Thoracic aorta (tissue), 2 donors: ENCODE results near the gene FBXL22. TPM values are rescaled to one million over a fixed set of nuclear protein-coding genes. Genes with fewer than 3 reads are reported as not detected.

ENCODE experiments used
- ATAC-seq: fragments of 150-250 bp; one replicate; pipeline ENCODE4 v1.8.0; 2017; ENCODE audit warnings: low read depth; ENCODE audit not compliant: insufficient number of reproducible peaks, low FRiP score
- DNase-seq: peaks from one replicate; pipeline ENCODE4 v3.0.0-alpha.2; 2020; ENCODE audit warnings: low spot score
- H3K27ac ChIP-seq, 2 donors: fragments of 200-600 bp; sonication (generic); 1 replicate in 1 of 2; 2 replicates in 1 of 2; pipeline ENCODE4 v1.5.1; 2016; ENCODE audit warnings: mild to moderate bottlenecking in 2 of 2, moderate library complexity in 2 of 2
- H3K27me3 ChIP-seq: fragments of 200-600 bp; sonication (generic); replicated peaks from 2 replicates; pipeline ENCODE4 v1.6.0; 2016; ENCODE audit warnings: mild to moderate bottlenecking; ENCODE audit not compliant: insufficient read depth
- H3K36me3 ChIP-seq: fragments of 200-600 bp; sonication (generic); one replicate; pipeline ENCODE4 v1.5.1; 2016
- H3K4me1 ChIP-seq, 2 donors: fragments of 200-600 bp; sonication (generic); 1 replicate in 1 of 2; 2 replicates in 1 of 2; pipeline versions ENCODE4 v1.5.1 to v1.6.0; 2016; ENCODE audit warnings: low read depth in 2 of 2, mild to moderate bottlenecking in 1 of 2; ENCODE audit not compliant: control insufficient read depth in 1 of 2
- H3K4me3 ChIP-seq: fragments of 200-600 bp; sonication (generic); 2 replicates; pipeline ENCODE4 v1.5.1; 2016; ENCODE audit warnings: mild to moderate bottlenecking
- H3K9me3 ChIP-seq: fragments of 200-600 bp; sonication (generic); 2 replicates; pipeline ENCODE4 v1.5.1; 2016
- total RNA-seq, 2 donors: library from RNA; depleted of rRNA; stranded (reverse); fragments of >200 nt; gene quantifications; one replicate each; pipeline versions ENCODE4 v1.1.0 to v1.2.3, GENCODE V29; 2016
- TF ChIP-seq, protein P1 (sequence below): fragments of 200-600 bp; sonication (generic); IDR thresholded peaks from one replicate; pipeline ENCODE4 v1.5.1; 2019; ENCODE audit warnings: antibody characterized with exemption

FBXL22 gene
- total RNA-seq, 2 donors from 2014 or later = 21.2 to 62.1 TPM

DNA sequence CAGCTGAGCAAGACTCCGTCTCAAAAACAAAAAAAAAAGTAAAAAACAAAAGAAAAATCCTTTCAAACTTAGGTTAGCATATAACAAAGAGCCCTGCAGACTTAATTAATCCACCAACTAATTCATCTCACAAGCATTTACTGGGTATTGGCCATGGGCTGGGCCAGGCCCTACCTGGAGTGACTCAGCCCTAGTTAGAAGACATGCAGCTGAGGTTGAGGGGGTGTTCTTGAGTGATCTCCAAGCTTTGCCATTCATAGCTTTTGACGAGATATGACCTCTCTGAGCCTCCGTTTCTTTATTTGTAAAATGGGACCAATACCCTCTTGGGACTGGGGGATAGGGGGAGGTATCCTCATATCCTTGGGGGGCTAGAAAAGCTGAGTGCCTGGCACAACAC, 7.8 kb downstream of the FBXL22 start:
- Histone ChIP-seq H3K4me3 (no peak overlapping the region), H3K36me3 (peaks cover 10% of the 10 kb centered on the region), H3K9me3 (no peaks in the 10 kb centered on the region), H3K4me1 (peaks cover 9 to 27% of the 10 kb centered on the region in 2 donors), H3K27ac (no peak overlapping the region), H3K27me3 (no peaks in the 10 kb centered on the region)
- TF ChIP-seq, protein P1, sequence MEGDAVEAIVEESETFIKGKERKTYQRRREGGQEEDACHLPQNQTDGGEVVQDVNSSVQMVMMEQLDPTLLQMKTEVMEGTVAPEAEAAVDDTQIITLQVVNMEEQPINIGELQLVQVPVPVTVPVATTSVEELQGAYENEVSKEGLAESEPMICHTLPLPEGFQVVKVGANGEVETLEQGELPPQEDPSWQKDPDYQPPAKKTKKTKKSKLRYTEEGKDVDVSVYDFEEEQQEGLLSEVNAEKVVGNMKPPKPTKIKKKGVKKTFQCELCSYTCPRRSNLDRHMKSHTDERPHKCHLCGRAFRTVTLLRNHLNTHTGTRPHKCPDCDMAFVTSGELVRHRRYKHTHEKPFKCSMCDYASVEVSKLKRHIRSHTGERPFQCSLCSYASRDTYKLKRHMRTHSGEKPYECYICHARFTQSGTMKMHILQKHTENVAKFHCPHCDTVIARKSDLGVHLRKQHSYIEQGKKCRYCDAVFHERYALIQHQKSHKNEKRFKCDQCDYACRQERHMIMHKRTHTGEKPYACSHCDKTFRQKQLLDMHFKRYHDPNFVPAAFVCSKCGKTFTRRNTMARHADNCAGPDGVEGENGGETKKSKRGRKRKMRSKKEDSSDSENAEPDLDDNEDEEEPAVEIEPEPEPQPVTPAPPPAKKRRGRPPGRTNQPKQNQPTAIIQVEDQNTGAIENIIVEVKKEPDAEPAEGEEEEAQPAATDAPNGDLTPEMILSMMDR = no peak
- no peak for ATAC-seq
- no peak for DNase-seq

DNA sequence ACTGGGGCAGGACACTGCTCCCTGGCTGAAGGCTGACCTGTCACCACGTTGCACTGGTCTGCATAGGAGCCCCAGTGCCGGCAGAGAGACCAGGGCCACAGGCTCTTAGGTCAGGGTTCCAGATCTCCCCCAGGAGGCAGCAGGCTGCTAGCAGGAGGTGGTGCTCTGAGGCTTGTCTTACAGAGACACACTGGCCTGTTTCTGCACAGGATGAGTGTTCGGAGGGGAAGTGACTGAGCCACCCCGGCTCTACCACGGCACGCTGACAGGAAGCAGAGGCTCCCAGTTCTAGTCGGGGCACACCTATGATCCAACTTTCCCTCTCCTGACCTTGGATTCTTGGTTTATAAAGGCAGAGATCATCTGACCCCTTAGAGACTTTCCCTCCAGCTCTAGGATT, 8.6 kb downstream of the FBXL22 start:
- ATAC-seq = no peak

DNA sequence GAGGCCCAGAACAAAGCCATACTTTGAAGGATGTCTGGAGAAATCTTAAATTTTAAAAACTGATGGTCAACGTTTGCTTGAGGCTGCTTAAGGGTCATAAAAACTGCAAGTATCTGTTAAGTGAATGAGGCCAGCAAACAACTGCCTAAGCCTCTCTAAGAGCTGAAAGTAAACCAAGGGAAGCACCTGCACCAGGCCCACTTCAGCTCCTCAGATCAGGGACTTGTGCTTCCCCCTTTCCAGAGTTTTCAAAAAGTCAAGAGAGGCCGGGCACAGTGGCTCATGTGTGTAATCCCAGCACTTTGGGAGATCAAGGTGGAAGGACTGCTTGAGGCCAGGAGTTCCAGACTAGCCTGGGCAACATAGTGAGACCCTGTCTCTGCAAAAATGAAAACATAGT, 9.1 kb downstream of the FBXL22 start:
- Histone ChIP-seq H3K4me3 (no peak overlapping the region), H3K4me1 (peaks cover 12 to 36% of the 10 kb centered on the region in 2 donors), H3K27me3 (no peaks in the 10 kb centered on the region), H3K9me3 (no peaks in the 10 kb centered on the region), H3K36me3 (peaks cover 10% of the 10 kb centered on the region), H3K27ac (peak overlapping the region in 1 of 2 donors; percentile 19)
- ATAC-seq (no peak), DNase-seq (no peak)
- TF ChIP-seq, protein P1 = no peak

More for the DNA sequence above, 8.6 kb downstream of the FBXL22 start:
- no peaks in the 10 kb centered on the region for H3K9me3 ChIP-seq
- peaks cover 12 to 32% of the 10 kb centered on the region in 2 donors for H3K4me1 ChIP-seq
- no peak overlapping the region for H3K4me3 ChIP-seq
- peaks cover 10% of the 10 kb centered on the region for H3K36me3 ChIP-seq
- H3K27ac ChIP-seq = peak overlapping the region in 1 of 2 donors; percentile 19
- TF ChIP-seq, protein P1 = no peak
- DNase-seq = no peak
- H3K27me3 ChIP-seq = no peaks in the 10 kb centered on the region

DNA sequence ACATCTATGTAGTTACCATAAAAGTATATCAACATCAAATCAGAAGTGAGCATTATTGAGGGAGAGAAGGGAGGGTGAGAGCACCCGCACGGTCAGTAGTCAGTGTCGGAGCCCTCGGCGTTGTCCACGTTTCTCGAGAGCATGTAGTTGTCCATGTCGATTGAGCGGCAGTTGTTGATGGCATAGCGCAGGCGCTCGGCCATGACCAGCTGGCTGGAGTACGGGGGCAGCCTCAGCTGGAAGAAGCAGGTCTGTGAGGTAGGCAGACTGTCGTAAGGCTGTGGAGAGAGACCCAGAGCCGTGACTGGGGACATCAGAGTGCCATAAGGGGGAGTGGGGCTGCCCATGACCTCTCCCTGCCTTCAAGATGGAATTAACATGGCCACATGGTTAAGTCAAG, 11.8 kb downstream of the FBXL22 start:
- Histone ChIP-seq H3K27ac (no peak overlapping the region), H3K27me3 (no peaks in the 10 kb centered on the region), H3K4me3 (no peak overlapping the region), H3K36me3 (peaks cover 10% of the 10 kb centered on the region), H3K4me1 (peaks cover 4 to 18% of the 10 kb centered on the region in 2 donors), H3K9me3 (no peaks in the 10 kb centered on the region)
- ATAC-seq (no peak), DNase-seq (no peak)
- TF ChIP-seq, protein P1 = no peak

DNA sequence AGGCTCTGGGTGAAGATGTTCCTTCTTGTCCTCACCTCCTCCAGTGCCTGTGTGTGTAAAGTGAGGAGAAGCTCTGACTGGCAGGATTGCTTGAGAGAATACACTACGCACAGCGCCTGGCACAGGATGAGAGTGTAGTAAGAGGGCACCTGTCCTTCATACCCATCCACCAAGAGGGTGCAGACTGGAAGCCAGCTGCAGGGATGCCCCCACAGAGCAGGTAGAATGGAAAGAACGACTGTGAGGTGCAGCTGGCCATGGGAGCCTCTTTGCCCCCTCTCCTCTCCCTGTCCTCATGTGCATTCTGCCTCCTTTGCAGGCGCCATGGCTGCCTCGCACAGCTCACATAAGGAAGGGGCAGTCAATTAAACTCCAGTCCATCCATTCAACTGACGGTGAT, 12.3 kb downstream of the FBXL22 start:
- H3K9me3 ChIP-seq = no peaks in the 10 kb centered on the region
- ATAC-seq = no peak
- TF ChIP-seq, protein P1 = no peak
- no peak for DNase-seq
- peak overlapping the region in 1 of 2 donors; percentile 43 for H3K27ac ChIP-seq
- no peaks in the 10 kb centered on the region for H3K27me3 ChIP-seq
- no peak overlapping the region for H3K4me3 ChIP-seq
- peaks cover 4 to 18% of the 10 kb centered on the region in 2 donors for H3K4me1 ChIP-seq
- H3K36me3 ChIP-seq = peaks cover 10% of the 10 kb centered on the region
